Duodenal mucosa (tissue), 2 donors: ENCODE measurements around the gene LAMC1.

ENCODE experiments used
- H3K27ac ChIP-seq: one replicate; pipeline ENCODE4 v1.7.0; 2013; ENCODE audit warnings: low read depth, low read length
- H3K27me3 ChIP-seq, 2 donors: one replicate each; pipeline ENCODE4 v1.7.0; 2013; ENCODE audit warnings: low read length in 2 of 2, control low read depth in 1 of 2; ENCODE audit not compliant: insufficient read depth in 2 of 2, control insufficient read depth in 1 of 2
- H3K36me3 ChIP-seq, 2 donors: one replicate each; pipeline ENCODE4 v1.7.0; 2013; ENCODE audit warnings: low read length in 2 of 2, control low read depth in 1 of 2; ENCODE audit not compliant: insufficient read depth in 2 of 2, control insufficient read depth in 1 of 2
- H3K4me1 ChIP-seq, 2 donors: one replicate each; pipeline ENCODE4 v1.7.0; 2013; ENCODE audit warnings: low read length in 2 of 2, control low read depth in 1 of 2; ENCODE audit not compliant: insufficient read depth in 2 of 2, control insufficient read depth in 1 of 2
- H3K4me3 ChIP-seq, 2 donors: one replicate each; pipeline ENCODE4 v1.7.0; 2013; ENCODE audit warnings: low read length in 2 of 2, low read depth in 1 of 2
- H3K9ac ChIP-seq, 2 donors: one replicate each; pipeline ENCODE4 v1.7.0; 2013; ENCODE audit warnings: low read length in 2 of 2, low read depth in 1 of 2
- H3K9me3 ChIP-seq, 2 donors: one replicate each; pipeline ENCODE4 v1.7.0; 2013; ENCODE audit warnings: low read length in 2 of 2, control low read depth in 1 of 2; ENCODE audit not compliant: control insufficient read depth in 1 of 2

The LAMC1 gene

GRCh38 chr1:183125279-183125999, 102.2 kb downstream of the LAMC1 start:
- H3K4me3 ChIP-seq, result no peak overlapping the region
- H3K4me1 ChIP-seq, result peaks cover 0 to 5% of the 10 kb centered on the region in 2 donors
- H3K27me3 ChIP-seq, result no peaks in the 10 kb centered on the region
- H3K9me3 ChIP-seq, result no peaks in the 10 kb centered on the region
- H3K27ac ChIP-seq, result no peak overlapping the region
- H3K9ac ChIP-seq, result no peak overlapping the region
- H3K36me3 ChIP-seq, result peaks cover 6 to 15% of the 10 kb centered on the region in 2 donors

GRCh38 chr1:183126000-183126366, 102.8 kb downstream of the LAMC1 start:
- no peaks in the 10 kb centered on the region for H3K27me3 ChIP-seq
- H3K27ac ChIP-seq, result no peak overlapping the region
- H3K9ac ChIP-seq, result no peak overlapping the region
- H3K4me3 ChIP-seq, result no peak overlapping the region
- peaks cover 0 to 5% of the 10 kb centered on the region in 2 donors for H3K4me1 ChIP-seq
- H3K9me3 ChIP-seq, result no peaks in the 10 kb centered on the region
- peaks cover 6 to 15% of the 10 kb centered on the region in 2 donors for H3K36me3 ChIP-seq

GRCh38 chr1:183126528-183126927, 103.3 kb downstream of the LAMC1 start:
- Histone ChIP-seq H3K27ac (no peak overlapping the region), H3K27me3 (no peaks in the 10 kb centered on the region), H3K9me3 (no peaks in the 10 kb centered on the region), H3K9ac (no peak overlapping the region), H3K36me3 (peaks cover 6 to 15% of the 10 kb centered on the region in 2 donors), H3K4me1 (peaks cover 0 to 5% of the 10 kb centered on the region in 2 donors), H3K4me3 (no peak overlapping the region)

GRCh38 chr1:183129921-183130690, 106.9 kb downstream of the LAMC1 start:
- Histone ChIP-seq H3K4me3 (no peak overlapping the region), H3K4me1 (no peaks in the 10 kb centered on the region), H3K36me3 (peaks cover 0 to 14% of the 10 kb centered on the region in 2 donors), H3K27ac (peak overlapping the region; percentile 17), H3K27me3 (no peaks in the 10 kb centered on the region), H3K9ac (no peak overlapping the region), H3K9me3 (no peaks in the 10 kb centered on the region)

- Histone ChIP-seq H3K4me3 (no peak overlapping the region), H3K9ac (no peak overlapping the region), H3K27me3 (no peaks in the 10 kb centered on the region), H3K9me3 (no peaks in the 10 kb centered on the region), H3K4me1 (no peaks in the 10 kb centered on the region), H3K27ac (no peak overlapping the region), H3K36me3 (peaks cover 0 to 14% of the 10 kb centered on the region in 2 donors)
Observed at GRCh38 chr1:183131166-183131565, 107.9 kb downstream of the LAMC1 start.

GRCh38 chr1:183135336-183135735, 112.1 kb downstream of the LAMC1 start:
- no peaks in the 10 kb centered on the region for H3K4me1 ChIP-seq
- H3K27ac ChIP-seq, result no peak overlapping the region
- H3K9ac ChIP-seq, result no peak overlapping the region
- no peak overlapping the region for H3K4me3 ChIP-seq
- peaks cover 2 to 5% of the 10 kb centered on the region in 2 donors for H3K36me3 ChIP-seq
- no peaks in the 10 kb centered on the region for H3K9me3 ChIP-seq
- H3K27me3 ChIP-seq, result no peaks in the 10 kb centered on the region

- H3K36me3 ChIP-seq, result peaks cover 2 to 7% of the 10 kb centered on the region in 2 donors
Observed at GRCh38 chr1:183137782-183138181, 114.6 kb downstream of the LAMC1 start.

GRCh38 chr1:183138301-183138700, 115.1 kb downstream of the LAMC1 start:
- Histone ChIP-seq H3K36me3 (peaks cover 2 to 7% of the 10 kb centered on the region in 2 donors), H3K4me1 (no peaks in the 10 kb centered on the region), H3K27me3 (no peaks in the 10 kb centered on the region), H3K9ac (no peak overlapping the region), H3K4me3 (no peak overlapping the region), H3K9me3 (no peaks in the 10 kb centered on the region), H3K27ac (no peak overlapping the region)

More at GRCh38 chr1:183137782-183138181, 114.6 kb downstream of the LAMC1 start:
- Histone ChIP-seq H3K27me3 (no peaks in the 10 kb centered on the region), H3K9ac (no peak overlapping the region), H3K9me3 (no peaks in the 10 kb centered on the region), H3K4me3 (no peak overlapping the region), H3K27ac (no peak overlapping the region), H3K4me1 (no peaks in the 10 kb centered on the region)

GRCh38 chr1:183139281-183139942, 116.2 kb downstream of the LAMC1 start:
- no peak overlapping the region for H3K9ac ChIP-seq
- H3K4me1 ChIP-seq, result no peaks in the 10 kb centered on the region
- no peak overlapping the region for H3K4me3 ChIP-seq
- no peak overlapping the region for H3K27ac ChIP-seq
- no peaks in the 10 kb centered on the region for H3K9me3 ChIP-seq
- peaks cover 2 to 5% of the 10 kb centered on the region in 2 donors for H3K36me3 ChIP-seq
- H3K27me3 ChIP-seq, result no peaks in the 10 kb centered on the region

- H3K36me3 ChIP-seq, result peaks cover 2 to 5% of the 10 kb centered on the region in 2 donors
Observed at GRCh38 chr1:183140633-183141032, 117.4 kb downstream of the LAMC1 start.

More at GRCh38 chr1:183140633-183141032, 117.4 kb downstream of the LAMC1 start:
- Histone ChIP-seq H3K27me3 (no peaks in the 10 kb centered on the region), H3K27ac (no peak overlapping the region), H3K4me3 (no peak overlapping the region), H3K4me1 (no peaks in the 10 kb centered on the region), H3K9me3 (no peaks in the 10 kb centered on the region), H3K9ac (no peak overlapping the region)
